HepG2 (cell line): ENCODE data around the gene TMC2. TPM values are rescaled to one million over a fixed set of nuclear protein-coding genes. Genes with fewer than 3 reads are reported as not detected.
A peak's percentile ranks its signal among the peaks of the same experiment; 100 is the strongest.

Experiments
- AFF4 ChIP-seq: sonication (generic); formaldehyde crosslinking; IDR thresholded peaks from 2 replicates; pipeline ENCODE4 v1.4.0; 2020; ENCODE audit warnings: missing genetic modification reagents
- ARNT2 ChIP-seq: sonication (generic); formaldehyde crosslinking; IDR thresholded peaks from 2 replicates; pipeline ENCODE4 v1.8.0; 2022; ENCODE audit warnings: mild to moderate bottlenecking, low read depth, missing genetic modification reagents, moderate library complexity
- CEBPG ChIP-seq: IDR thresholded peaks from 2 replicates; pipeline ENCODE4 v1.6.1; 2016
- CREB3 ChIP-seq: sonication (generic); formaldehyde crosslinking; IDR thresholded peaks from 2 replicates; pipeline ENCODE4 v1.5.0; 2020; ENCODE audit warnings: missing genetic modification reagents
- CSRNP1 ChIP-seq: sonication (generic); formaldehyde crosslinking; IDR thresholded peaks from 2 replicates; pipeline ENCODE4 v1.8.1; 2023; ENCODE audit warnings: mild to moderate bottlenecking, missing genetic modification reagents
- DNMT3B ChIP-seq: conservative IDR thresholded peaks from 2 replicates; pipeline ENCODE4 v1.6.1; 2016; ENCODE audit warnings: missing biosample characterization, control low read depth
- HNRNPUL1 ChIP-seq: fragments of 200-400 bp; formaldehyde crosslinking; IDR thresholded peaks from 2 replicates; pipeline ENCODE4 v1.6.1; 2017; ENCODE audit warnings: low read depth, mild to moderate bottlenecking, low read length, moderate library complexity
- MED1 ChIP-seq: sonication (generic); formaldehyde crosslinking; IDR thresholded peaks from 2 replicates; pipeline ENCODE4 v1.4.0; 2020; ENCODE audit warnings: missing genetic modification reagents
- MXI1 ChIP-seq: IDR thresholded peaks from 3 replicates; pipeline ENCODE4 v1.6.1; 2012; ENCODE audit warnings: low read depth, low read length, inconsistent platforms, borderline replicate concordance
- TBP ChIP-seq: sonication (generic); formaldehyde crosslinking; IDR thresholded peaks from 2 replicates; pipeline ENCODE4 v1.5.0; 2020; ENCODE audit warnings: missing genetic modification reagents
- YY1 ChIP-seq: IDR thresholded peaks from 2 replicates; pipeline ENCODE4 v1.6.1; 2011; ENCODE audit warnings: low read length, low read depth, moderate library complexity, mild to moderate bottlenecking; ENCODE audit not compliant: insufficient read depth, insufficient replicate concordance
- ZBTB1 ChIP-seq: sonication (generic); formaldehyde crosslinking; IDR thresholded peaks from 2 replicates; pipeline ENCODE4 v1.4.0; 2020; ENCODE audit warnings: missing genetic modification reagents, borderline replicate concordance
- ZBTB20 ChIP-seq: sonication (generic); formaldehyde crosslinking; IDR thresholded peaks from 2 replicates; pipeline ENCODE4 v1.8.1; 2023; ENCODE audit warnings: missing genetic modification reagents, low read depth, mild to moderate bottlenecking, borderline replicate concordance
- ZFP36 ChIP-seq: fragments of 150-350 bp; IDR thresholded peaks from 2 replicates; pipeline ENCODE4 v1.6.1; 2018; ENCODE audit warnings: borderline replicate concordance, low read length, low read depth; ENCODE audit not compliant: partially characterized antibody
- ZNF225 ChIP-seq: sonication (generic); formaldehyde crosslinking; IDR thresholded peaks from 2 replicates; pipeline ENCODE4 v1.4.0; 2020; ENCODE audit warnings: mild to moderate bottlenecking, missing genetic modification reagents
- ZNF326 ChIP-seq: sonication (generic); formaldehyde crosslinking; IDR thresholded peaks from 2 replicates; pipeline ENCODE4 v1.4.0; 2020; ENCODE audit warnings: missing genetic modification reagents, borderline replicate concordance
- ZNF460 ChIP-seq: sonication (generic); formaldehyde crosslinking; IDR thresholded peaks from 2 replicates; pipeline ENCODE4 v1.5.1; 2020; ENCODE audit warnings: missing genetic modification reagents, mild to moderate bottlenecking, borderline replicate concordance
- ZNF589 ChIP-seq: sonication (generic); formaldehyde crosslinking; conservative IDR thresholded peaks from 2 replicates; pipeline ENCODE4 v1.8.0; 2022; ENCODE audit warnings: mild to moderate bottlenecking, moderate library complexity, missing genetic modification reagents
- ZNF597 ChIP-seq: sonication (generic); formaldehyde crosslinking; IDR thresholded peaks from 2 replicates; pipeline ENCODE4 v1.5.0; 2020; ENCODE audit warnings: missing genetic modification reagents
- ZNF660 ChIP-seq: sonication (generic); formaldehyde crosslinking; IDR thresholded peaks from 2 replicates; pipeline ENCODE4 v1.5.1; 2020; ENCODE audit warnings: mild to moderate bottlenecking, low read depth, missing genetic modification reagents, borderline replicate concordance
- ZNF672 ChIP-seq: sonication (generic); formaldehyde crosslinking; IDR thresholded peaks from 2 replicates; pipeline ENCODE4 v1.8.1; 2022; ENCODE audit warnings: missing genetic modification reagents
- ZNF772 ChIP-seq: sonication (generic); formaldehyde crosslinking; IDR thresholded peaks from 2 replicates; pipeline ENCODE4 v1.5.0; 2020; ENCODE audit warnings: mild to moderate bottlenecking, missing genetic modification reagents
- ZNF792 ChIP-seq: IDR thresholded peaks from 2 replicates; pipeline ENCODE4 v1.6.1; 2016
- polyA plus RNA-seq, 8 experiments: library from polyadenylated mRNA; depleted of rRNA in 3 of 8; stranded (reverse) in 7 of 8; unstranded in 1 of 8; fragments of >200 nt; fragmentation: Illumina TruSeq in 4 of 8; extraction: Trizol in 4 of 8; gene quantifications; 2 replicates each; pipeline versions ENCODE4 v1.2.1 to v1.2.3, GENCODE V29; 2011 to 2016; ENCODE audit warnings: low read depth in 4 of 8, missing spikeins in 1 of 8, mixed read lengths in 1 of 8; ENCODE audit not compliant: insufficient read depth in 1 of 8
- total RNA-seq, 5 experiments: library from RNA; depleted of rRNA; stranded (reverse); fragments of >200 nt; fragmentation: Illumina TruSeq; extraction: Trizol; gene quantifications; 2 replicates each; pipeline ENCODE4 v1.2.3, GENCODE V29; 2016; ENCODE audit warnings: low read depth in 1 of 5

The TMC2 gene
- total and polyA plus RNA-seq, 2 of the 13 experiments (the other 11 are each of a cell fraction or from before 2014, with no cell fraction given), result not detected

- TF ChIP-seq CSRNP1 (CRISPR knock-in tag), result no peak; the same call in 1 of the 2 replicates
- no peak for TF ChIP-seq ZNF460 (CRISPR knock-in tag)
- peak; percentile 39; the same call in 1 of the 3 replicates for TF ChIP-seq MXI1
- TF ChIP-seq CEBPG, result peak; percentile 39
- TF ChIP-seq YY1, result no peak
- TF ChIP-seq AFF4 (CRISPR knock-in tag), result no peak
- TF ChIP-seq DNMT3B (CRISPR knock-in tag), result no peak
- TF ChIP-seq TBP, result no peak
- TF ChIP-seq ZFP36, result no peak
- no peak for TF ChIP-seq ZNF660
- no peak for TF ChIP-seq HNRNPUL1
- no peak for TF ChIP-seq ZNF326
- TF ChIP-seq ZNF772 (CRISPR knock-in tag), result peak; percentile 69; the same call in 1 of the 2 replicates
- no peak for TF ChIP-seq ZNF672 (CRISPR knock-in tag)
- TF ChIP-seq CREB3, result no peak
- no peak for TF ChIP-seq ZNF589 (CRISPR knock-in tag)
- peak; percentile 74 for TF ChIP-seq ARNT2
- no peak for TF ChIP-seq ZBTB1 (CRISPR knock-in tag)
- no peak; the same call in 1 of the 2 replicates for TF ChIP-seq ZNF792 (CRISPR knock-in tag)
- peak; percentile 74; the same call in 1 of the 2 replicates for TF ChIP-seq ZBTB20 (CRISPR knock-in tag)
- no peak for TF ChIP-seq ZNF597
- TF ChIP-seq ZNF225 (CRISPR knock-in tag), result no peak
- no peak for TF ChIP-seq MED1 (CRISPR knock-in tag)
These were observed 12.3 kb upstream of the TMC2 start (continued) for GRCh38 chr20:2523919-2524708.
